OCI-LY3 (cell line): ENCODE measurements around the gene SLC16A5.

Source experiments
- CTCF ChIP-seq: fragments of 200-600, 300-600 bp; sonication (generic); IDR thresholded peaks from 2 replicates; pipeline ENCODE4 v1.5.1; 2014; ENCODE audit warnings: antibody characterized with exemption, low read length, low read depth
- EZH2phosphoT487 ChIP-seq: fragments of 200-600 bp; shearing (Covaris generic); IDR thresholded peaks from 2 replicates; pipeline ENCODE4 v1.6.1; 2018; ENCODE audit warnings: antibody characterized with exemption, mixed run types, low read depth

- TF ChIP-seq CTCF (no peak), EZH2phosphoT487 (no peak)
These were observed 47.7 kb downstream of the SLC16A5 start for GRCh38 chr17:75135452-75135851.
